Stimulated activated CD4-positive, alpha-beta T cell treated with anti-CD3 and anti-CD28 coated beads, Interleukin-15, amount 100 ng/mL, for 1 hour (primary cell): ENCODE results near the gene HNRNPR.

ENCODE experiments used
- DNase-seq, 2 donors: peaks; one replicate each; pipeline ENCODE4 v3.0.0-alpha.2; 2020; ENCODE audit warnings: low read depth in 1 of 2, low spot score in 1 of 2

HNRNPR gene

DNA sequence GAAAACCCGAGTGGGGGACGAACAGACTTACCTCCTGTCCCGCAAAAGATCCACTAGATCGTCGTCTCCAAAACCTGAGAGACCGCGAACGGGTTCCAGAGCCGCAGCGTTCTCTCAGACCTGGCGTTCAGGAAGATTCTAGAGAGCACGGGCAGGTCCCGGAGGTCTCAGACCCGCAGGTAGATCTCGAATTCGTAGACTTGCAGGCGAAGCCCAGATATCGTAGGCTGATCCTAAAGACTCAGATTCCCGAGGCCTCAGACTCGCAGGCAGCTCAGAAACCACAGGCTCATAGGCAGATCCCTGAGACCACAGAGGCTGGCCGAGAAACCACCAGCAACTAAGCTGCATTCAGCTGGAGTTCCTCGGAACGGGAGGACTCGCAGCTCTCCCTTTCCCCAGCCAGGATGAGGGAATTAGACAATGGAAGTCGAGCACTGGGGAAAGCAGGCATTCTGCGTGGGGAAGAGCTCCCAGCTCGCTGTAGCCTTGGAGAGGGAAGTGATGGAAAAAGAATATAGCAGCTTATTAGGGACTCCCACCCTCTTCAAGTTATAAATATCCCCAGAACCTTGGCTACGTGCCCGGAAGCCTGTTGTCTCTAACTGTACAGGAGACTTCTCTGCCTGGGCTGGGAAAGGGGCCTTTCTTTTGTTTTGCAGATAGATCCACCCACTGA lies 25.4 kb upstream of the HNRNPR start, which contains the start of gene ZNF436:
Gene ZNF436 (minus strand): TSS at position 502 of the 679 bp plus-strand sequence. CDS start 1,831 bp downstream, outside the sequence.
- no peak for DNase-seq

DNA sequence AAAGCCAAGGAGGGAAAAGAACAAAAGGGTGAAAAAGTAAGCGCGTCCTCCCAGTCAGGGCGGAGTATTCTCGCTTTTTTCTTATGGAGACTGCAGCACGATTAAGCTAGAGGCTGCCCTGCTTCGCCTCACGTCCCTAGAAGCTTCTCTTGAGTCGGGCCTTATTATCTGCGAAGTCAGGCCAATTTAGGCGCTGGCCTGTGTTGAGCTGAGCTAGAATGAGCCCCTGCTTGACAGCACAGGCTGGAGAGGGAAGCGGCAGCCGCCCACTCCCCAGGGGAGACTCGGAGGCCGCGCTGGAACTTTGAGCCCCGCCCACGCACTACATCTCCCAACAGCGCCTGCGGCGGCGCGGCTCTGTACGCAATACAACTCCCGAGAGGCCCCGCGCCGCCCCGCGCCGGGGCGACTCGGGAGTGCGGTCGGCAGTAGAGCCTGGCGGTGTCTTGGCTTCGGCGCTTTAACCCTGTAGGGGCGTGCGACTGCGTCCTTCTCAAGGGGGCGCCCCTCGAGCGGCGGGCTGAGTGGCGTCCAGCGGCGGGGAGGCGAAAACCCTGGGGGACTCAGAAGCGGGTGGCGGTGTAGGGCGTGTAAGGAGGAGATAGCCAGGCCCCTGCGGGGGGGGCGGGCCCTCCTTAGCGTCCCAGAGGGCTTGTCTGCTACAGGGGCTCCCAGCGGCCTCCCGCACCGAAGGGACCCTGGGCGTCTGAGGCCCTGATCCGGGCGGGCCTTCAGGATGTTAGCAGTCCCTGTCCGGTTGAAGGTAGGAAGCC lies 24.7 kb upstream of the HNRNPR start:
- peak; percentile 70 to 75 for DNase-seq

DNA sequence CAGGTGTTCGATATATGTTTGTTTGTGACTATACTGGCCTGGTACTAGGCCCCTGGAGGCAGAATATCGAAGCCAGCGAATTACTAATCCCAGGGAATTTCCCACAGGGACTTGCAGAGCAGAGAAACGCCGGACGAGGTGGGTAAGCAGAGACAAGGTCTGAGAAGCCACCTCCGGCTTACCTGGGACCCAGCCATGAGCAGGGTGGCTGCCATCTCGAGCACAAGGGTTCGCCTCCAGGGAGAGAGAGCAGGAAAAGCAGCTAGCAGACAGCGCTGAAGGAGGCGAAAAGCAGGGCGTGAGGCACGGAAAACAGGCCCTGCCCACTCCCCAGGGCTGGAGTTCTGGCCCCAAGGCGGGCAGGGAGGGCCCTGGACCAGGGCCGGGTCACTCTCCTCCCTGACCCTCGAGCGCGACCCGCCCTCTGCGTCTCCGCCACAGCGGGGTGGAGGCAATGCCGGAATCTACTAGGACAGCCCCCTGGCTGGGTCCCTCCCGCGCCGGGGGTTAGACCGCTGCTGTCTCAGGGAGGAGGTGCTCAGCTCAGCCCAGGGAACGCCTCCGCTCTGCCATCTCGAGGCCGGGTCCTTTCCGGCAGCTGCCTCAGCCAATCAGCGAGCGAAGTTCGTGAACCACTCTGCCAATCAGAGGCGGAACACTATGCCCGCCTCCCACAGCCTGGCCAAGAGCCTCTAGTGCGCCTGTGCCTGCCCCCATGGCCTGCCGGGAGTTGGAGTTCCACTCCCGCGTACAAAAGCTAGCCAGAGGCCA lies 23.9 kb upstream of the HNRNPR start:
- peak; percentile 89 to 95 for DNase-seq

DNA sequence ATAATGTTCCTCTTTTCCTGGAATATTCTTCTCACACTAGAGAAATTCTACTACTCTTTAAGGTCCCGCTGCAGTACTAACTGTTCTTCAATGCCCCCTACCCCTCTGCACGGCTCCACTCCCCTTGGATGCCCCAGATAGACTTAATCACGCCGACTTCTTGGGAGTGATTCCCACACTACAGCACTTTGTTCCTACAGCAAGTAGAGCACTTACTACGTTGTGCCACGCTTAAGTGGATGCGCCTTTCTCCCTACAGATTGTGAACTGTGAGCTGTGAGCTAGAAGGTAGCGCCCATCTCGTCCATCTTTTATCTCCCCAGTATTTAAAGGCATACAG lies 23.3 kb upstream of the HNRNPR start:
- DNase-seq: no peak

DNA sequence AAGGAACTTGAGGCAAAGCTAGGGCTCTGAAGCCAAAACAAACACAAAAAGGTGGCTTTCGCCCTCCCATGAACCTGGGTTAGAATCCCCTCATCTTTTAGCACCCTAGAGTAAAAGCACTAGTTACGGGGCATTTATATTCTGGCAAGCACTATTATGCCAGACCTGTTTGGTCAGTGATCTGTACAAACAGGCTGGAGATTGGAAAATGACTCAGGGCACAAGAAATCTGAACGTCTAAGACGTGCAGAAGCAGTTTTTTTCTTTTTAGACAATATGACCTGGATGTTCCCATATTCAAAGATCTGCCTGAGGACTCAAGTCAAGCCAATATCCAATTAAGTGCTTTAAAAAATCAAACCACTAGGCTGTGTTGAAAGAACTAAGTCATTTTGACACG lies 22.5 kb upstream of the HNRNPR start:
- no peak for DNase-seq

DNA sequence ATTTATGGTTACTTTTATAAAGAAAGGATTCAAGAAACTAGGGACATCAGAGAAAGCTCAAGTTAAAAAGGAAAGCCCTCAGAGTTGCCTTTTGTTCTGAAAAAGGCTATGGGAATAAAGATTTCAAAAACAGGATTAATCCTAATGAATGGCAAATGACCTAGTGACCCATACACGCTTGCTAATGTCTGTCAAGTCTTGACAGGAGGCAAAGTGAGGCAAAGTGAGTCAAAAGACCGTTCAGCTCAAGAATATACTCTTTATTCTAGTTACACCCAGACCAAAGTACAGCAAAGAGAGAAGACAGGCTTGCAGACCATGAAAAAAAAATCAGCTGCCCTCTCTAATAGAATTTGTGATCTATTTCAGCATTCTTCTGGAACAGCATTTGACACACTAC lies 22.1 kb upstream of the HNRNPR start:
- no peak for DNase-seq

DNA sequence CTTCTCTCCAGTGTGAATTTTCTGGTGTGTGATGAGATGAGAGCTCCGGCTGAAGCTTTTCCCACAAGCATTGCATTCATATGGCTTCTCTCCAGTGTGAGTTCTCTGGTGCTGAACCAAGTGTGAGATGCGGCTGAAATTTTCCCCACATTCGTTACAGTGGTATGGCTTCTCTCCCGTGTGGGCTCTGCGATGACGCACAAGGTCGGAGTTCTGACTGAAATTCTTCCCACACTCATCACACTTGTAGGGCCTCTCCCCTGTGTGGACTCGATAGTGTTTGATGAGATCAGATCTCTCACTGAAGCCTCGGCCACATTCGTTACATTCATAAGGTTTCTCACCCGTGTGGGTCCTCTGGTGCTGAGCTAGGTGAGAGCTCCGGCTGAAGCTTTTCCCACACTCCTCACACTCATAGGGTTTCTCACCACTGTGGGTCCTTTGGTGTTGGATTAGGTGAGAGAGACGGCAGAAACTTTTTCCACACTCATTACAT lies 18.2 kb upstream of the HNRNPR start:
- DNase-seq: no peak

DNA sequence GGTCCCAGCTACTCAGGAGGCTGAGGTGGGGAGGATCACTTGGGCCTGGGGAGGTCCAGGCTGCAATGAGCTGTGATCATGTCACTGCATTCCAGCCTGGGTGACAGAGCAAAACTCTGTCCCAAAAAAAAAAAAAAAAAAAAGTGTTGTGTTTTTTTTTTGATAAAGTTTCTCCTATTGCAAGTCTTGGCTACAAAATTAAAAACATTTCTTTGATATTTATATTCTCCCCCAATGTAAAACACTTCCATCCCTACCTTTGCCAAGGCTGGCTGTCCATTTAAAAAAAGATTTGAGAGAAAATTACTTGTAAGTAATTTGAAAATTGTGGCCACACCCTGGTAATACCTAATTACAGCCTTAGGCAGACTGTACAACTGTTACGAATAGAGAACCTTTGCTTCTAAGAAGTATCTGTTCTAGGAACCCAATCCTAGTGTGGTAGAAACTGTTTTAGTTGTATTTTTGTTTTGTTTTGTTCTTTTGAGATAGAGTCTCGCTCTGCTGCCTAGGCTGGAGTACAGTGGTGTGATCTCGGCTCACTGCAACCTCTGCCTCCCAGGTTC lies 14.3 kb upstream of the HNRNPR start:
- no peak for DNase-seq

DNA sequence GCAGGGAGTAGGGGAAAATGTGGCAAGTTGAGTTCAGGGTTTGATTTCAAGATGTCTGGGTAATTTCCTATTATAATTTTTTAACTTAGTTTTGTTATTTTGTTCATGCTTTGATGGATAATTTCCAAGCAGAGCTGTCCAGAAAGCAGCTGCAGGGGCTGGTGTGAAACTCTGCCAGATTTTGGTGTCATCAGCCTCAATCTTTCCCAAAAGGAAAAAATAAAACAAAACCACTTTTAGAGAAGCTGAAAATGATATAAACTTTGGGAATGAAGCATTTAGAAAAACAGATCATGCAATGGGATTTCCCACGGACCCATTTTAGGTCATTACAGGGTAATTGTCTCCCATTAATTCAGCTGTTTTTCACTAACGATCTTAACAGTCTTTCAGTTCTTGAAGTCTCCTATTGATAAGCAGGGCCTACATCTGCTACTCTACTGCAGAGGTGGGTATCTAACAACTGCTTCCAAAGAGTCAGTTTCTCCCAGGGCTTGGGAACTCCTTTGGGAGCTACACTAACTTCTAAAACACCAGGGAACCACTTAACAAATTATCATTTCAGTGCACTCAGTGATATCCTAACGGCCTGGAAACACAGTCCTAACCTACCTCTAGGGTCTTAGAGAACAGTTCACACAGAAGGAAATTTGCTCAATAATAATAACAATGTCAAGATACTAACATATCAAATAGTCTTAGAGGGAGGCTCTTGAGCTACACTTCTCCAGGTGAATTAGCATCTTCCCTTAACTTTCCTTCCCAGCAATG lies 13.2 kb upstream of the HNRNPR start:
- no peak for DNase-seq

DNA sequence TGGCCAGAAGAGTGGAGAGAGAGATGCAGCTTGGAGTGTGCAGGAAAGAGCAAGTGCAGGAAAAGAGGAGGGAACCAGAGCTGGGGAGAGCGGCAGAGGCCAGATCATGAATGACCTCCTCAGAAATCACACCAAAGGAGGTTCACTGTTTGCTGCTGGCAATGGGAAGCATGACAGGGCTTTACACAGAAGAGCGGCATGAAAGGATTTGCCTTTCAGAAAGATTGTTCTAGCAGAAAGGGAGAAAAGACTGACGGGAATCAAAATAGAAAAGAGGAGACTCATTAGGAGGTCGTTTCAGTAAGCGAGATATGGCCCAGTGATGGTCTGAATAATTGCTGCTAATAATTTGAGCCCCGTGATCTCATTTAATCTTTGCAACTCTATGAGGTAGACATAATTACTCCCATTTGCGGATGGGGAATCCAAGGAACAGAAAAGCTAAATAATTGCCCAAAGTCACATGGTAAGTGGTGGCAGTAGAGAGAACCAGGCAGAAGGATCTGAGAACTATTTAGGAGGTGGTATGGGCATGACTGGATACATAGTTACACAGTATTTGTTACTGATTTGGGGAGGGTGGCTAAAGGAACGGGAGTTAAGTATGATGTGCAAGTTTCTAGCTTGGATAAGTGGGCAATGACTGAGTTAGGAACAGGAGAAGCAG lies 12.5 kb upstream of the HNRNPR start:
- DNase-seq: no peak

DNA sequence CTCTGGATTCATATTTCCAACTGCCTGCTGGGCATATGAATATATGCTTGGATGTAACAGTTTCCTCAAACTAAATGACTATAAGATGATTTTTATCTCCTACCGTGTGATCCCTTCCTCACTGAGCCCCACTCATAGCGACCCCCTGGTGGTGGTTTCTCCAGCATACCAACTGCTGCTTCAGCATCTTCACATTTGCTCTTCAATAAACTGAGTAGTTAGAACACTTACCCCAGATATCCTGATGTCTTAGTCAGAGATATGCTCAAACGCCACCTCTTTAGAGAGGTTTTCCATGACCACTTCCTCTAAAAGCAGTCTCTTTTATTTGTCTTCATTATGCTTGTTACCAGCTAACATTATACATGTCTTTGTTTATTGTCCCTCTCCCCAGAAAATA lies 10.2 kb upstream of the HNRNPR start:
- no peak for DNase-seq

DNA sequence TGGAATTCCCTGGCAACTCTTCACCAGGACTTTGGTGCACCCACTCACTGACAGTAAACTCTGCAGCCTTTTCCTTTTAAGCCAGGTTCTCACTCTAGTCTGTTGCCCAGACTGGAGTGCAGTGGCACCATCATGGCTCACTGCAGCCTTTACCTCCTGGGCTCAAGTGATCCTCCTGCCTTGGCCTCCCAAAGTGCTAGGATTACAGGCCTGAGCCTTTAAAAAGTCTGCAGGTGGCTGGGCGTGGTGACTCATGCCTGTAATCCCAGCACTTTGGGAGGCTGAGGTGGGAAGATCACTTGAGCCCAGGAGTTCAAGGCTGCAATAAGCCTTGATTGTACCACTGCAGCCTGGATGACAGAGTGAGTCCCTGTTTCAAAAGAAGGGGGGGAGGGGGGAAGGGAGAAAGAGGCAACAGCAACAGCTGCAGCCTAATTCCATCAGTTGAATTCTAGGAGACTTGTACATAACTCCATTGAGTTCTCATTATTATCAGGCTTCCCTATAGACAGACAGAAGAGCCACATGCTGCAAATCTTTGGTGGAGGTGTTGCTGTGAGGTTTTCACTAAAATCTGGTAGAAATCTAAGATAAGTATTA lies 8.1 kb upstream of the HNRNPR start:
- no peak for DNase-seq

DNA sequence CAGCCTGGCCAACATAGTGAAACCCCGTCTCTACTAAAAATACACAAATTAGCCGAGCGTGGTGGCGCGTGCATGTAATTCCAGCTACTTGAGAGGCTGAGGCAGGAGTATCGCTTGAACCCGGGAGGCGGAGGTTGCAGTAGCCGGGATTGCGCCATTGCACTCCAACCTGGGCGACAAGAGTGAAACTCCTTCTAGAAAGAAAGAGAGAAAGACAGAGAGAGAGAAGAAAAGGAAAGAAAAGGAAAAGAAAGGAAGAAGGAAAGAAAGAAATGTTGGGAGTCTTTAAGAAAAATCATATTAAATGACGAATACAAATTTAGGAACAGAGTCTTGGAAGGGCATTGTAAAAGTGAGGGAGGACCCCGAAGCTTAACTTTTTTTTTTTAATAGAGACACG lies 1.8 kb upstream of the HNRNPR start:
- no peak for DNase-seq

DNA sequence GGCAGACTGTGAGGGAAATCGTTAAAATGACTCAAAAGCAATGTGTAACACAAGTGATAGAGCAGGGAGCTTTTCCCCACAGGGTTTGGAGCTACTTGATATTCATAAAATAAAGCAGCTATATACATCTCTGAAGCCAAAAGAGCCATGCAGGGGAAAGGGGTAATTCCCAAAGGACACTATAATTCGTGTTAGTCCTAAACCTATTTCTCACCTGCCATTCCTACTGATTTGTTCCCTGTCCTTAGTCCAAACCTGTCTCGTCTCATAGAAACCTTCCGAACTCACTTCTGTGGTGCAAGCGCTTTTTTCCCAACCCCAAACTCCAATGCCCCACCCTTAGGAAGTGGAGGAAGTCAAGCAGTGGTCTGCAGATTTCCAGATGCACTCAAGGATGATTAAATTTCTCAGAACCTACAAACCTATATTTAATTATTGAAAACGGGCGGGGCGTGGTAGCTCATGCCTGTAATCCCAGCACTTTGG lies 946 bp upstream of the HNRNPR start:
- DNase-seq: no peak

DNA sequence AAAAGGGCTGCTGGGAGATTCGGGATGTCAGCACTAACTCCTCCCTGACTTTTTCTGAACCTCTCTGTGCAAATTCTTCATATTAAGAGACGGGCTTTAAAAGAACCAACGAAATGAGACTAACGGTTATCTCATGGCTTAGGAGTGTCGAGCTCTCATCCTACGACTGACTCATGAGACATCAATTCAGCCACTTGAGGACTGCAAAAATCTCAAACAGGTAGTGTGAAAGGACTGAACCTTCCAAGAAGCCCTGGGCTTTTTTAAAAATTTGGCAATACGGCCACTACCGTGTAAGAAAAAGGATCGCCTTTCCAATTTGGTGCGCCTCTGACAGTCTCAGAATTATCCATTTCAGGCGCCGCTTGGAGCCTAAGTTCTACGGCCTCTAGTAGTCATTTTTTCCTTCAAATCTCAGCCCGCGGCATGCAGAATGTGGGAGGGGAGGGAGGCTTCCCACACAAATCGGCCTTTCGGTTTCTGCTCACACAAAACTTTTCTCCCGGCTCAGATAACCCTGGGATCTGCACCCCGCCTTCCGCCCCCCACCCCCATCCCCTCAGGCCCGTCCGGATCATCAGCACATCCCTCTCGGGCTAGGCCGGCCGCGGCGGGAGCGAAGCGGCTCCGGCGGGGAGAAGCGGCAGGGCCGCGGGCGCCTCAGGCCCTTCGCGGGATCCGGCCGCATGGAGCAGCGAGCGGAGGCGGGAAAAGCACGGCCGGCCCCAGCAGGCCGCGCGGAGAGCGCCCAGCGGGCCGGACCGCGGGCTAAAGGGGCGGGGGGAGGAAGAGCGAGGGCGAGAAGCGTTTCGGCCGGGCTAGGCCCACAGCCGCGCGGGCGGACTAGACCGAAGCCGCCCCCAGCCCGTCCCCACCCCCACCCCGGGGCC lies 618 bp downstream of the HNRNPR start:
- DNase-seq: peak; percentile 6 to 41

DNA sequence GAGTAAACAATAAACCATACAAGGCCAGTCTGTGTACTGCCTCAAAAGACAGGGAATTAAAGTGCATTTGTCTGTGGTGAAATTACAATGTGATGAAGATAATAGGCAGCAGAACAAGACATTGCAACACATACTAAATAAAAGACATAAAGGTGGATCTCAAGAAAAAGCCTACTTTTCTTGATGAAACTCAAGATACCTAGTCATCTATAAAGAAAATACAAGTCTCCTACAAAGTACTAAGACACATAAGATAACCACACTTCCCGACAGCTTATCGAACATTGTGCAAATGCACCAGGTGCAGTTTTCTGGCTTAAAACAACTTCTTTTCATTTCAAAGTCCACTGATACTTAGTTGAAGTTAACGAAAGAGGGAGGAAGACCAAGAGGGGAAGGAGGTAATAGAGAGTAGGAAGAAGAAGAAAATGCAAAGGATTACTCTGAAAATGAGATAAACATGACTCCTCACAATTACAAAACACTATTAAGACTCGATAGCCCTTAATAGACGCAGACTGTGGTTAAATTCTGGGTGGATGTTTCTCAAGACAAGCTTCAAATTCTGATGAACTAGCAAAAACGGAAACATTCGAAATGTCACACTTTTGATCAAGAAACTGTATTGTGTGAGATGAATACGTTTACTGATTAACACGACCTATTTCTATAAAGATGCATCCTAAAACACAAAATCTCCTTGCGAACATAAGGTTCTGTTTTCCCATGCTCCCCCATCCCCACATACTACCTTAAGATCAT lies 2.0 kb downstream of the HNRNPR start:
- DNase-seq: no peak

DNA sequence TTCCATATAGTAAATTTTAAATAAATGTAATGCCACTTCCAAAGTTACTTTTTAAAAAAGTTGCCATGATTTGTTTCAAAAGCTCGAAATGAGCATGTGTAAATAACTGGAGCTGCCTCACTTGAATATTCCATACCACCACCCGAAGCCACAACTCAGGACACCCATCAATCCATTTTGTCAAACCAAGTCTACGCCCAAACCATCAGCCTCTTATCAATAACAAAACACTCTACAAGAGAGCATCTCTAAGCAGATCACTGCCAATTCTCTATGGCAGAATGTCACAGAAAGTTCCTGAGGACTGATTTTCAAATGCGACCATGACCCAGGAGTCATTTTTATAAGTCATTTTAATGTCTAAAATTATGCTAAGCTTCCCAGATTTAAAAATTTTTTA lies 4.5 kb downstream of the HNRNPR start:
- no peak for DNase-seq

DNA sequence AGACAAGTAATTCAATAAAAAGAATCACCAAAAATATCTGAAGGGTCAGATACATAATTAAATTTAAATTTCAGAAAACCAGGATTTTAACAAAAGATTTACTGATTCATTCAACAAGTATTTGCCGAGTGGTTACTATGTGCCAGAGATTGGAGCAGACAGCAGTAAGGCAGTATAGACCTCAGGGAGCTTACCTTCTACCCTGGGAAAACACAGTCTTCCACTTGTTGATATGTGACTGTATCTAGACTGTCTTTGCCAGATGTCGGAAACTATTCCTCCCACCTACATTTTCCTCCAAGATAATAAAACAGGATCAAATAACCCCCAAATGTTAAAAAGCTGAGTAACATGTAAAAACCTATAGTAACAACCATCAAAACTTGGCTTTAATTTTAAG lies 6.2 kb downstream of the HNRNPR start:
- no peak for DNase-seq
